HepG2 (cell line): Measurements from ENCODE around the gene ADPRS. TPM values are rescaled to one million over a fixed set of nuclear protein-coding genes. Genes with fewer than 3 reads are reported as not detected.

Source experiments
- ATF5 ChIP-seq: sonication (generic); formaldehyde crosslinking; IDR thresholded peaks from 2 replicates; pipeline ENCODE4 v1.4.0; 2020; ENCODE audit warnings: mild to moderate bottlenecking, low read depth, missing genetic modification reagents
- E2F1 ChIP-seq: sonication (generic); formaldehyde crosslinking; IDR thresholded peaks from 2 replicates; pipeline ENCODE4 v1.5.0; 2020; ENCODE audit warnings: missing genetic modification reagents
- EEA1 ChIP-seq: sonication (generic); formaldehyde crosslinking; IDR thresholded peaks from 2 replicates; pipeline ENCODE4 v1.5.1; 2020; ENCODE audit warnings: mild to moderate bottlenecking, missing genetic modification reagents, borderline replicate concordance
- EP300 ChIP-seq, 3 experiments: sonication (generic) in 1 of 3; formaldehyde crosslinking in 1 of 3; IDR thresholded peaks; 2 replicates each; pipeline versions ENCODE4 v1.5.1 to v1.6.1; 2011 to 2020; ENCODE audit warnings: low read depth in 2 of 3, low read length in 2 of 3, borderline replicate concordance in 1 of 3, improper control_type of control experiment in 1 of 3, mild to moderate bottlenecking in 1 of 3, missing genetic modification reagents in 1 of 3, moderate library complexity in 1 of 3
- FOXO1 ChIP-seq: sonication (generic); formaldehyde crosslinking; IDR thresholded peaks from 2 replicates; pipeline ENCODE4 v1.4.0; 2020; ENCODE audit warnings: missing genetic modification reagents
- KDM2A ChIP-seq: sonication (generic); formaldehyde crosslinking; IDR thresholded peaks from 2 replicates; pipeline ENCODE4 v1.4.0; 2020; ENCODE audit warnings: low read depth, missing genetic modification reagents, borderline replicate concordance
- NR3C1 ChIP-seq: sonication (generic); formaldehyde crosslinking; IDR thresholded peaks from 2 replicates; pipeline ENCODE4 v1.4.0; 2020; ENCODE audit warnings: missing genetic modification reagents
- TERF1 ChIP-seq: sonication (generic); formaldehyde crosslinking; IDR thresholded peaks from 2 replicates; pipeline ENCODE4 v1.8.0; 2022; ENCODE audit warnings: mild to moderate bottlenecking, missing genetic modification reagents, moderate library complexity
- TRAFD1 ChIP-seq: sonication (generic); formaldehyde crosslinking; IDR thresholded peaks from 2 replicates; pipeline ENCODE4 v1.5.1; 2020; ENCODE audit warnings: missing genetic modification reagents, mild to moderate bottlenecking, borderline replicate concordance
- ZBTB4 ChIP-seq: sonication (generic); formaldehyde crosslinking; IDR thresholded peaks from 2 replicates; pipeline ENCODE4 v1.4.0; 2020; ENCODE audit warnings: missing genetic modification reagents, mild to moderate bottlenecking, borderline replicate concordance
- ZHX1 ChIP-seq: sonication (generic); formaldehyde crosslinking; IDR thresholded peaks from 2 replicates; pipeline ENCODE4 v1.8.1; 2022; ENCODE audit warnings: low read depth, mild to moderate bottlenecking, missing genetic modification reagents
- ZNF724P ChIP-seq: sonication (generic); formaldehyde crosslinking; IDR thresholded peaks from 2 replicates; pipeline ENCODE4 v1.8.0; 2022; ENCODE audit warnings: missing genetic modification reagents, borderline replicate concordance
- ZNF776 ChIP-seq: sonication (generic); formaldehyde crosslinking; IDR thresholded peaks from 2 replicates; pipeline ENCODE4 v1.4.0; 2020; ENCODE audit warnings: mild to moderate bottlenecking, missing genetic modification reagents
- ZNF780A ChIP-seq: sonication (generic); formaldehyde crosslinking; IDR thresholded peaks from 2 replicates; pipeline ENCODE4 v1.8.0; 2022; ENCODE audit warnings: mild to moderate bottlenecking, missing genetic modification reagents, moderate library complexity
- polyA plus RNA-seq, 8 experiments: library from polyadenylated mRNA; depleted of rRNA in 3 of 8; stranded (reverse) in 7 of 8; unstranded in 1 of 8; fragments of >200 nt; fragmentation: Illumina TruSeq in 4 of 8; extraction: Trizol in 4 of 8; gene quantifications; 2 replicates each; pipeline versions ENCODE4 v1.2.1 to v1.2.3, GENCODE V29; 2011 to 2016; ENCODE audit warnings: low read depth in 4 of 8, missing spikeins in 1 of 8, mixed read lengths in 1 of 8; ENCODE audit not compliant: insufficient read depth in 1 of 8
- total RNA-seq, 5 experiments: library from RNA; depleted of rRNA; stranded (reverse); fragments of >200 nt; fragmentation: Illumina TruSeq; extraction: Trizol; gene quantifications; 2 replicates each; pipeline ENCODE4 v1.2.3, GENCODE V29; 2016; ENCODE audit warnings: low read depth in 1 of 5

Gene ADPRS
- total and polyA plus RNA-seq, 2 of the 13 experiments (the other 11 are each of a cell fraction or from before 2014, with no cell fraction given): 30.6 to 36.4 TPM

- TF ChIP-seq TRAFD1 (CRISPR knock-in tag): no peak
- no peak for TF ChIP-seq ATF5
- TF ChIP-seq ZNF724P (CRISPR knock-in tag): peak; percentile 65; the same call in 1 of the 2 replicates
- TF ChIP-seq TERF1 (CRISPR knock-in tag): no peak
- 0 out of 4 replicates have a peak, but pooled peaks of 1 of the 2 experiments have one; percentile 13 for TF ChIP-seq EP300 (IDR thresholded peaks at IDR 0.05; ENCODE audit: low read depth in 2 of 2, low read length in 2 of 2)
- TF ChIP-seq EP300 (CRISPR knock-in tag; IDR thresholded peaks at IDR 0.05; ENCODE audit: borderline replicate concordance): no peak
- TF ChIP-seq ZHX1 (CRISPR knock-in tag): peak; percentile 89; the same call in 1 of the 2 replicates
- TF ChIP-seq FOXO1 (CRISPR knock-in tag): peak; percentile 59
- TF ChIP-seq ZNF776 (CRISPR knock-in tag): peak; percentile 81; the same call in 1 of the 2 replicates
- peak; percentile 82; the same call in 1 of the 2 replicates for TF ChIP-seq ZBTB4
- peak; percentile 93 for TF ChIP-seq E2F1 (CRISPR knock-in tag)
- TF ChIP-seq KDM2A (CRISPR knock-in tag): peak; percentile 98
- peak; percentile 83; the same call in 1 of the 2 replicates for TF ChIP-seq ZNF780A
- peak; percentile 92; the same call in 1 of the 2 replicates for TF ChIP-seq EEA1 (CRISPR knock-in tag)
- no peak for TF ChIP-seq NR3C1 (CRISPR knock-in tag)
These were observed at the start of gene ADPRS (continued) for GRCh38 chr1:36088577-36089392.
